GM23248 (cell line): Measurements from ENCODE around the gene AKAP14.
"Not testable (repeated sequence)": the region's sequence is repeated elsewhere in the genome, so short reads cannot be mapped to it uniquely, and the experiment has no call there.

Experiments
- EZH2 ChIP-seq: fragments of 200-600 bp; sonication (generic); IDR thresholded peaks from 2 replicates; pipeline ENCODE4 v1.6.1; 2018; ENCODE audit warnings: antibody characterized with exemption, mild to moderate bottlenecking; ENCODE audit not compliant: insufficient read depth, poor library complexity, severe bottlenecking
- EZH2phosphoT487 ChIP-seq: fragments of 200-600 bp; sonication (generic); IDR thresholded peaks from 2 replicates; pipeline ENCODE4 v1.6.1; 2018; ENCODE audit warnings: antibody characterized with exemption, moderate library complexity, mild to moderate bottlenecking, low read depth; ENCODE audit not compliant: insufficient read depth

GRCh38 chrX:119890626-119891025 lies 5.1 kb upstream of the AKAP14 start:
- not testable (repeated sequence) for TF ChIP-seq EZH2, EZH2phosphoT487
